H1 (cell line): ENCODE results near the gene PRICKLE2. TPM values are rescaled to one million over a fixed set of nuclear protein-coding genes. Genes with fewer than 3 reads are reported as not detected.

ENCODE experiments used
- CTCF ChIA-PET: fragments of 300-600 bp; sonication (Branson Sonifier 250); formaldehyde crosslinking; loops from one replicate; lab custom pipeline; 2021; ENCODE audit not compliant: partially characterized antibody; lab: Charles Lee
- POLR2A ChIA-PET: fragments of 300-600 bp; sonication (Branson Sonifier 250); formaldehyde crosslinking; loops from one replicate; lab custom pipeline; 2021; ENCODE audit warnings: inconsistent platforms; ENCODE audit not compliant: partially characterized antibody; lab: Charles Lee
- DNase-seq, 2 experiments: peaks; one replicate each; pipeline versions ENCODE4 v3.0.0 to v3.0.0-alpha.2; 2010 to 2022; ENCODE audit warnings: low spot score in 2 of 2, low read depth in 1 of 2, mixed read lengths in 1 of 2
- FAIRE-seq: peaks from 2 replicates; lab custom pipeline; 2011; peaks lifted over from hg19 to GRCh38; lab: Jason Lieb, UNC
- H2AFZ ChIP-seq: 2 replicates; pipeline ENCODE4 v1.8.1; 2012; ENCODE audit warnings: low read length, inconsistent platforms
- H2AK5ac ChIP-seq: 2 replicates; pipeline ENCODE4 v1.6.1; 2013; ENCODE audit warnings: low read depth, low read length
- H2BK120ac ChIP-seq: replicated peaks from 2 replicates; pipeline ENCODE3; 2013; ENCODE audit warnings: low read depth, low read length, inconsistent platforms
- H2BK12ac ChIP-seq: 2 replicates; pipeline ENCODE4 v1.6.1; 2013; ENCODE audit warnings: low read depth, low read length
- H2BK15ac ChIP-seq: 2 replicates; pipeline ENCODE4 v1.6.1; 2013; ENCODE audit warnings: low read length
- H2BK20ac ChIP-seq: 2 replicates; pipeline ENCODE4 v1.6.1; 2013; ENCODE audit warnings: low read length
- H2BK5ac ChIP-seq: 2 replicates; pipeline ENCODE4 v1.6.1; 2013; ENCODE audit warnings: low read depth, low read length
- H3K14ac ChIP-seq: 2 replicates; pipeline ENCODE4 v1.6.1; 2013; ENCODE audit warnings: inconsistent platforms; ENCODE audit not compliant: insufficient read length
- H3K18ac ChIP-seq: 2 replicates; pipeline ENCODE4 v1.6.1; 2013; ENCODE audit warnings: low read length; ENCODE audit errors: extremely low read depth
- H3K23ac ChIP-seq: 2 replicates; pipeline ENCODE4 v1.6.1; 2013; ENCODE audit warnings: inconsistent platforms; ENCODE audit not compliant: insufficient read length
- H3K23me2 ChIP-seq: 2 replicates; pipeline ENCODE4 v1.6.1; 2013; ENCODE audit warnings: low read depth, low read length
- H3K27ac ChIP-seq: 2 replicates; pipeline ENCODE4 v1.6.1; 2011; ENCODE audit warnings: low read depth, low read length, inconsistent platforms
- H3K27me3 ChIP-seq, 4 experiments: replicated peaks in 1 of 4; 1 replicate in 1 of 4; 2 replicates in 3 of 4; pipeline versions ENCODE4 v1.6.1 to v1.8.1; 2011 to 2013; ENCODE audit warnings: low read length in 3 of 4, mild to moderate bottlenecking in 3 of 4, inconsistent platforms in 2 of 4, mixed read lengths in 2 of 4, moderate library complexity in 1 of 4; ENCODE audit not compliant: control insufficient read depth in 3 of 4, insufficient read depth in 3 of 4; ENCODE audit errors: extremely low read depth in 1 of 4
- H3K36me3 ChIP-seq, 4 experiments: 2 replicates each; pipeline versions ENCODE4 v1.6.1 to v1.8.1; 2011 to 2013; ENCODE audit warnings: mild to moderate bottlenecking in 4 of 4, low read length in 3 of 4, moderate library complexity in 2 of 4, control low read depth in 1 of 4, inconsistent platforms in 1 of 4; ENCODE audit not compliant: insufficient read depth in 4 of 4, control insufficient read depth in 2 of 4
- H3K4ac ChIP-seq: replicated peaks from 2 replicates; pipeline ENCODE3; 2013; ENCODE audit warnings: low read length, low read depth, mixed read lengths, inconsistent platforms; ENCODE audit not compliant: insufficient read length
- H3K4me1 ChIP-seq, 4 experiments: replicated peaks in 1 of 4; 1 replicate in 1 of 4; 2 replicates in 3 of 4; pipeline versions ENCODE4 v1.6.1 to v1.8.1; 2011 to 2013; ENCODE audit warnings: low read length in 3 of 4, inconsistent platforms in 2 of 4, mixed read lengths in 1 of 4; ENCODE audit not compliant: insufficient read depth in 4 of 4, control insufficient read depth in 3 of 4
- H3K4me2 ChIP-seq, 2 experiments: 2 replicates each; pipeline versions ENCODE4 v1.6.1 to v1.8.1; 2011 to 2013; ENCODE audit warnings: low read depth in 2 of 2, low read length in 2 of 2, control low read depth in 1 of 2, inconsistent platforms in 1 of 2, mild to moderate bottlenecking in 1 of 2; ENCODE audit not compliant: insufficient read depth in 1 of 2
- H3K4me3 ChIP-seq, 4 experiments: fragments of 200-600, 300-600 bp in 1 of 4; sonication (generic), shearing (Covaris generic), sonication (Bioruptor Twin) in 1 of 4; 2 replicates each; pipeline versions ENCODE4 v1.5.1 to v1.8.1; 2011 to 2016; ENCODE audit warnings: low read length in 4 of 4, low read depth in 3 of 4, control low read depth in 2 of 4, inconsistent platforms in 2 of 4, mild to moderate bottlenecking in 2 of 4, mixed read lengths in 1 of 4, moderate library complexity in 1 of 4; ENCODE audit not compliant: insufficient read depth in 2 of 4; ENCODE audit errors: extremely low read depth in 1 of 4
- H3K56ac ChIP-seq: replicated peaks from 2 replicates; pipeline ENCODE3; 2013; ENCODE audit warnings: low read depth, mild to moderate bottlenecking, mixed read lengths, low read length, inconsistent platforms; ENCODE audit not compliant: insufficient read length
- H3K79me1 ChIP-seq: 2 replicates; pipeline ENCODE4 v1.6.1; 2013; ENCODE audit warnings: low read depth, low read length, control low read depth
- H3K79me2 ChIP-seq, 2 experiments: 2 replicates each; pipeline versions ENCODE4 v1.6.1 to v1.8.1; 2012 to 2013; ENCODE audit warnings: low read length in 2 of 2, mild to moderate bottlenecking in 2 of 2, inconsistent platforms in 1 of 2; ENCODE audit not compliant: insufficient read depth in 2 of 2, control insufficient read depth in 1 of 2
- H3K9ac ChIP-seq, 4 experiments: replicated peaks in 1 of 4; 1 replicate in 1 of 4; 2 replicates in 3 of 4; pipeline versions ENCODE4 v1.6.1 to v1.8.1; 2011 to 2013; ENCODE audit warnings: low read depth in 3 of 4, low read length in 3 of 4, control low read depth in 2 of 4, mild to moderate bottlenecking in 2 of 4, moderate library complexity in 2 of 4, inconsistent platforms in 1 of 4; ENCODE audit errors: extremely low read depth in 1 of 4
- H3K9me3 ChIP-seq, 2 experiments: 2 replicates each; pipeline versions ENCODE4 v1.6.1 to v1.8.1; 2012 to 2013; ENCODE audit warnings: mild to moderate bottlenecking in 2 of 2, moderate library complexity in 2 of 2, control low read depth in 1 of 2, inconsistent platforms in 1 of 2, low read depth in 1 of 2, low read length in 1 of 2, mixed read lengths in 1 of 2; ENCODE audit not compliant: insufficient read depth in 2 of 2
- H4K20me1 ChIP-seq, 2 experiments: replicated peaks in 1 of 2; 2 replicates each; pipeline versions ENCODE3 to v1.8.1; 2011 to 2013; ENCODE audit warnings: inconsistent platforms in 2 of 2, low read length in 2 of 2, mild to moderate bottlenecking in 1 of 2; ENCODE audit not compliant: insufficient read depth in 2 of 2, control insufficient read depth in 1 of 2
- H4K5ac ChIP-seq: 2 replicates; pipeline ENCODE4 v1.6.1; 2013; ENCODE audit warnings: low read length, low read depth, mixed read lengths, inconsistent platforms; ENCODE audit not compliant: insufficient read length
- H4K8ac ChIP-seq: 2 replicates; pipeline ENCODE4 v1.8.0; 2013; ENCODE audit warnings: mild to moderate bottlenecking, moderate library complexity, low read length, inconsistent platforms; ENCODE audit not compliant: insufficient read depth; ENCODE audit errors: extremely low read depth
- H4K91ac ChIP-seq: replicated peaks from 2 replicates; pipeline ENCODE3; 2013; ENCODE audit warnings: low read length, mixed read lengths, inconsistent platforms; ENCODE audit not compliant: insufficient read length
- BACH1 ChIP-seq: IDR thresholded peaks from 2 replicates; pipeline ENCODE4 v1.6.1; 2012; ENCODE audit warnings: low read length, improper control_type of control experiment
- CBX5 ChIP-seq: fragments of 300-800, 300-1000 bp; sonication (generic); IDR thresholded peaks from 2 replicates; pipeline ENCODE4 v1.7.1; 2016; ENCODE audit warnings: antibody characterized with exemption, low read length, low read depth
- HDAC6 ChIP-seq: IDR thresholded peaks from one replicate; pipeline ENCODE4 v1.7.1; 2012; ENCODE audit warnings: low read depth, mild to moderate bottlenecking, inconsistent platforms, low read length, moderate library complexity
- KDM1A ChIP-seq: fragments of 200-600, 300-600 bp; sonication (generic); IDR thresholded peaks from 2 replicates; pipeline ENCODE4 v1.7.1; 2016; ENCODE audit warnings: mild to moderate bottlenecking, low read length, borderline replicate concordance
- NANOG ChIP-seq: IDR thresholded peaks from 2 replicates; pipeline ENCODE4 v1.6.1; 2011; ENCODE audit warnings: low read length, low read depth, mild to moderate bottlenecking, inconsistent platforms; ENCODE audit not compliant: insufficient read depth, poor library complexity, severe bottlenecking
- NRF1 ChIP-seq: IDR thresholded peaks from 2 replicates; pipeline ENCODE4 v1.6.1; 2011; ENCODE audit warnings: mild to moderate bottlenecking, low read depth, low read length, improper control_type of control experiment
- RXRA ChIP-seq: IDR thresholded peaks from 2 replicates; pipeline ENCODE4 v1.6.1; 2011; ENCODE audit warnings: low read depth, mild to moderate bottlenecking, low read length, moderate library complexity; ENCODE audit not compliant: insufficient read depth
- SUZ12 ChIP-seq: fragments of 200-600 bp; sonication (generic); IDR thresholded peaks from 2 replicates; pipeline ENCODE4 v1.6.1; 2012; ENCODE audit warnings: mild to moderate bottlenecking, inconsistent platforms, low read length, moderate library complexity, mixed read lengths
- TAF7 ChIP-seq: optimal IDR thresholded peaks from 2 replicates; pipeline ENCODE3; 2011; ENCODE audit warnings: low read depth, mild to moderate bottlenecking, inconsistent platforms, low read length, moderate library complexity, borderline replicate concordance
- WGBS, 2 experiments: shearing (Covaris generic) in 1 of 2; methylation state at CpG; one replicate each; pipeline versions ENCODE4 v1.1.6 to v1.1.7; 2013 to 2015; ENCODE audit warnings: low lambda C conversion rate in 2 of 2, mixed read lengths in 2 of 2, inconsistent platforms in 1 of 2, low coverage in 1 of 2, missing lambda C conversion rate in 1 of 2; ENCODE audit not compliant: insufficient replicate concordance in 2 of 2, insufficient coverage in 1 of 2, insufficient read length in 1 of 2; ENCODE audit errors: extremely low coverage in 1 of 2, missing lambda C conversion rate in 1 of 2; 5-methylcytosine and 5-hydroxymethylcytosine counted together
- polyA plus RNA-seq, 7 experiments: library from polyadenylated mRNA; depleted of rRNA in 3 of 7; stranded (reverse) in 5 of 7; unstranded in 2 of 7; fragments of >200 nt in 5 of 7; fragments of 200-250 nt in 2 of 7; gene quantifications; 1 replicate in 5 of 7; 2 replicates in 1 of 7; 4 replicates in 1 of 7; pipeline versions ENCODE4 v1.2.1 to v1.2.3, GENCODE V29; 2011 to 2013; ENCODE audit warnings: missing spikeins in 2 of 7, mixed read lengths in 2 of 7
- total RNA-seq: library from RNA; stranded (reverse); fragmentation: NEBNext Ultra II Directional; extraction: Animal tissue kit (Norgen Biotek cat#: 25700); gene quantifications from 2 replicates; pipeline ENCODE4 v1.2.1, GENCODE V29; 2021
- TF ChIP-seq, protein P1 (sequence below): IDR thresholded peaks from 2 replicates; pipeline ENCODE4 v1.6.1; 2011; ENCODE audit warnings: low read length, improper control_type of control experiment
- TF ChIP-seq, protein P2 (sequence below): IDR thresholded peaks from 2 replicates; pipeline ENCODE4 v1.6.1; 2011; ENCODE audit warnings: low read depth, mild to moderate bottlenecking, low read length; ENCODE audit not compliant: insufficient read depth

The PRICKLE2 gene
- total and polyA plus RNA-seq, 2 of the 8 experiments (the other 6 are each of a cell fraction or from before 2014, with no cell fraction given) = 2.9 to 8.0 TPM

DNA sequence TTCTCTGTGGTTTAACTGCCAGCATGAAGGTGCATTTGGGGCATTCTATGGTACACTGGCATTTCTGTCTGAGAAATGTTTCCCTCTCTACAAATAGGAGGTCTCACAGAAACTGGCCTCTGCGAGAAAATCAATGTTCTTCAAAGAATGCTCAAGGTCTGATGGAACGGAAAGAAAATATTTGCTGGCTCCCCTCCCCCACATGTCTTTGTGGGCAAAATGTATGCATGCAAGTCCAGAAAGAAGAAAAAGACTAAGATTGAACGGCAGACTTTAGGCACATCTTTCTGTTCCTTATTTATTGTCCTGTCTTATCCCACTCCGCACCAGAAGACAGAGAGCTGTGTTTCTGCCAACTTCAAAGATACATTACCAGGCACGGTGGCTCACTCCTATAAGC, 118.1 kb downstream of the PRICKLE2 start:
- Histone ChIP-seq H3K14ac (no peak overlapping the region), H3K56ac (no peak overlapping the region), H3K23ac (no peak overlapping the region), H4K8ac (no peak overlapping the region; the same call in 1 of the 2 replicates), H3K79me1 (no peaks in the 10 kb centered on the region), H3K4me1 (peaks cover 4 to 18% (median 14%) of the 10 kb centered on the region in 4 experiments; a peak in 4 of 7 replicates), H3K23me2 (no peaks in the 10 kb centered on the region), H2AFZ (no peak overlapping the region), H3K18ac (no peak overlapping the region), H2AK5ac (no peak overlapping the region), H2BK5ac (no peak overlapping the region), H3K79me2 (no peaks in the 10 kb centered on the region), H3K27me3 (no peaks in the 10 kb centered on the region), H3K4me2 (0 out of 4 replicates have a peak overlapping the region, but pooled peaks of 1 of the 2 experiments have one; percentile 26), H3K4me3 (no peak overlapping the region), H2BK12ac (no peak overlapping the region), H3K4ac (no peak overlapping the region), H3K9me3 (no peaks in the 10 kb centered on the region), H3K36me3 (no peaks in the 10 kb centered on the region; a peak in 1 of 8 replicates), H2BK15ac (no peak overlapping the region), H2BK120ac (no peak overlapping the region), H3K9ac (no peak overlapping the region), H4K91ac (no peak overlapping the region), H2BK20ac (no peak overlapping the region), H4K20me1 (no peaks in the 10 kb centered on the region), H3K27ac (no peak overlapping the region), H4K5ac (no peak overlapping the region)
- CTCF ChIA-PET = interaction anchor here (0.7 to 2.7 kb wide), 8 partner anchors 11 to 124 kb away, joined by 3 to 10 read pairs (median 4); partner anchors contain the start of gene PSMD6
- no peak for DNase-seq
- no peak for FAIRE-seq
- WGBS, 2 experiments = 88% methylated on average over 5 of the region's 5 CpGs; no CpG with 5 or more reads in 1 of the 2 experiments
- POLR2A ChIA-PET = interaction anchor here (1.3 kb wide), 1 partner anchor 8 kb away, joined by 5 read pairs; no protein-coding TSS in a partner anchor
- TF ChIP-seq BACH1 = no peak
- TF ChIP-seq, protein P1, sequence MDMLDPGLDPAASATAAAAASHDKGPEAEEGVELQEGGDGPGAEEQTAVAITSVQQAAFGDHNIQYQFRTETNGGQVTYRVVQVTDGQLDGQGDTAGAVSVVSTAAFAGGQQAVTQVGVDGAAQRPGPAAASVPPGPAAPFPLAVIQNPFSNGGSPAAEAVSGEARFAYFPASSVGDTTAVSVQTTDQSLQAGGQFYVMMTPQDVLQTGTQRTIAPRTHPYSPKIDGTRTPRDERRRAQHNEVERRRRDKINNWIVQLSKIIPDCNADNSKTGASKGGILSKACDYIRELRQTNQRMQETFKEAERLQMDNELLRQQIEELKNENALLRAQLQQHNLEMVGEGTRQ = no peak
- no peak for TF ChIP-seq RXRA
- TF ChIP-seq, protein P2, sequence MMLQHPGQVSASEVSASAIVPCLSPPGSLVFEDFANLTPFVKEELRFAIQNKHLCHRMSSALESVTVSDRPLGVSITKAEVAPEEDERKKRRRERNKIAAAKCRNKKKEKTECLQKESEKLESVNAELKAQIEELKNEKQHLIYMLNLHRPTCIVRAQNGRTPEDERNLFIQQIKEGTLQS = no peak
- TF ChIP-seq KDM1A = no peak
- TF ChIP-seq TAF7 = no peak
- TF ChIP-seq CBX5 = no peak
- no peak for TF ChIP-seq SUZ12
- no peak for TF ChIP-seq HDAC6
- TF ChIP-seq NRF1 = no peak
- no peak for TF ChIP-seq NANOG
